ENCODE data around the gene HS6ST1.

HS6ST1 gene

DNA sequence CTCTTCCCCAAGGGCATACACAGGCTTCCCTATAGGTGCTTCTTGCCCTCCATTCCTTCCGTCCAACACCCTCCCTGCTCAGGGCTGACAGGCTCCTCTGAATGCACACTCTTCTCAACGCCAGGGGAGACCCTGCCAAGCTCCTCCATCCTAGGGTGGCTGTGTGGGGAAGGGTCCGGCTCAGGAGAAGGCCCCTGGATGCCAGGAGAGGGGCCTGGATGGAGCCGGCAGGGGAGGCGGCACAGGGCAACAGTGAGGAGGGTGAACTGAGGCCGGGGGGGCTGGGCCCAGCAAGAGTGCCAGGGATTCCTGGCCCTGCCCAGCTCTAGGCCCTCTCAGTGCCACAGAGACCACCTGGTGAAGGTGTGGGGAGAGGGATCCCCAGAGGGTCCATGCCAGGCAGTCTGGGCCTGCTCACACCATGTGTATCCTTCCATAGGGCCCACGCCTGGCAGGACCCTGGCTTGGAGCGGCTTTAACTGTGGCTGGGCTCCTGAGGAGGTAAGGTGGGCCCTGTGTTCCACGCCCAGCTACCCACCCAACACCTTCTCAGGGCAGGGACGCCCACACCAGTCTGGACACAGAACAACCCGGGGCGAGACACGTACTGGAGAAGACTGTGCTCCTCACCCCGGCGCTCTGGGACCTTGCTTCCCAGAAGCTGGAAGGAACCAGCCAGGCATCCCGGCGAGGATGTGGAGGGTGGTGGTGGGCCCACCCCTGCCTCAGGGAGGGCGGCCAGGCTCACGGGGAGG, 26.6 kb downstream of the HS6ST1 start:
- Histone ChIP-seq H4K8ac (ENCODE audit: low read length) (peak overlapping the region; percentile 12), H3K9ac (ENCODE audit: low read length) (no peak overlapping the region), H2BK120ac (ENCODE audit: low read depth, low read length) (peak overlapping the region; percentile 9), H3K23ac (ENCODE audit: low read length in 2 of 2) (peak overlapping the region in 1 of 2 experiments; percentile 23), H3K27me3 (ENCODE audit: control insufficient read depth in 1 of 2, insufficient read depth in 1 of 2, low read length in 2 of 2) (no peaks in the 10 kb centered on the region), H3K14ac (ENCODE audit: low read length in 2 of 2) (peak overlapping the region in 1 of 2 experiments; percentile 86), H3K4me1 (ENCODE audit: control insufficient read depth, insufficient read depth, low read depth, low read length) (peaks cover 32% of the 10 kb centered on the region), H3K4ac (ENCODE audit: low read depth in 1 of 2, low read length in 2 of 2) (no peak overlapping the region), H2BK15ac (ENCODE audit: low read depth, poor library complexity, severe bottlenecking) (peak overlapping the region; percentile 50), H3K9me3 (ENCODE audit: control insufficient read depth, low read length) (no peaks in the 10 kb centered on the region), H3K4me2 (ENCODE audit: low read length, poor library complexity, severe bottlenecking) (no peak overlapping the region), H3K36me3 (ENCODE audit: control insufficient read depth in 1 of 2, insufficient read depth in 2 of 2, low read depth in 1 of 2, low read length in 2 of 2) (peaks cover 0 to 28% of the 10 kb centered on the region in 2 experiments), H2BK5ac (ENCODE audit: low read depth, low read length, poor library complexity, severe bottlenecking) (no peak overlapping the region), H4K91ac (ENCODE audit: low read length) (peak overlapping the region; percentile 53), H3K27ac (ENCODE audit: low read length, poor library complexity, severe bottlenecking) (no peak overlapping the region), H3K4me3 (ENCODE audit: insufficient read depth in 1 of 2, low read depth in 1 of 2, low read length in 2 of 2) (no peak overlapping the region), H2AFZ (ENCODE audit: low read depth, low read length) (no peak overlapping the region), H3K79me1 (replicated peaks; ENCODE audit: low read length, poor library complexity, severe bottlenecking) (peaks cover 46% of the 10 kb centered on the region), H2AK5ac (ENCODE audit: low read length, severe bottlenecking) (peak overlapping the region; percentile 70), H3K18ac (ENCODE audit: low read depth in 1 of 2, low read length in 2 of 2) (peak overlapping the region in 1 of 2 experiments; percentile 37), H2BK12ac (ENCODE audit: low read length in 2 of 2) (peak overlapping the region in 1 of 2 experiments; percentile 68)
- WGBS: 95% methylated on average over 17 of the region's 19 CpGs
- no peak for DNase-seq

DNA sequence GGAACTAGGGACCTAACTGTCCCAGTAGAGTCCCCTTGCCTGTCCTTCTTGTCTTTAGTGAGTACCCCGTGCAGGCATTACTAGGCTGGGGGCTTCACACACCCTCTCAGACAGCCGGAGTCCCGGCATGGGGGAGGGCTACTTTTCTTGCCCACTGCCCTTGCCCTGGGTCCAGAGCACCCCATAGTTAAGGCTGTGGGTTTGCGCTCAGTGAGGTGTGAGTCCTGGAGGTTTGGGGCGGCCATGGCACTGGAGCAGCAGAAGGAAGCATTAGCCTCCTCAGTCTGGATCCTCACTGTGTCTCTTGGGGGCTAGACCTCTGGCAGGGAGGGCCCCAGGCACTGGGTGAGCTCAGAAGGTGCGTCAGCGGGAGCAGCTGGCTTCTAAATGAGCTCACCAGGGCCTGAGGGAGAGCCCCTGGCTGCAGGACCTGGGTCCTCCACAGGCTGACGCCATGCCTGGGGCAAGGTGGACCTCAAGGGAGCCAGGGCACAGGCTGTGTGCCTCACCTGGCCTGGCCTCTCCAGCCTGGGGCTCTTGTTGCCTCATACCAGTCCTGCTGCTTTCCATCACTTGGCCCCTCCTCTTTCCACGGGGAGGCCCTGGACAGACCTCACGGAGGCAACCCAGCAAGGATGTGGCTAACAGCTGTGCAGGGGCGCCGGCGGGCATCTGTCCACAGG, 27.4 kb downstream of the HS6ST1 start:
- peak; percentile 54 for DNase-seq
- Histone ChIP-seq H3K27me3 (ENCODE audit: control insufficient read depth in 1 of 2, insufficient read depth in 1 of 2, low read length in 2 of 2) (no peaks in the 10 kb centered on the region), H3K79me1 (replicated peaks; ENCODE audit: low read length, poor library complexity, severe bottlenecking) (peaks cover 46% of the 10 kb centered on the region), H2BK12ac (ENCODE audit: low read length in 2 of 2) (peak overlapping the region in 1 of 2 experiments; percentile 68), H3K4me2 (ENCODE audit: low read length, poor library complexity, severe bottlenecking) (no peak overlapping the region), H4K8ac (ENCODE audit: low read length) (no peak overlapping the region), H3K27ac (ENCODE audit: low read length, poor library complexity, severe bottlenecking) (no peak overlapping the region), H2AFZ (ENCODE audit: low read depth, low read length) (no peak overlapping the region), H2BK120ac (ENCODE audit: low read depth, low read length) (no peak overlapping the region), H3K4me1 (ENCODE audit: control insufficient read depth, insufficient read depth, low read depth, low read length) (peaks cover 33% of the 10 kb centered on the region), H3K4ac (ENCODE audit: low read depth in 1 of 2, low read length in 2 of 2) (no peak overlapping the region), H3K9me3 (ENCODE audit: control insufficient read depth, low read length) (no peaks in the 10 kb centered on the region), H3K4me3 (ENCODE audit: insufficient read depth in 1 of 2, low read depth in 1 of 2, low read length in 2 of 2) (no peak overlapping the region), H3K23ac (ENCODE audit: low read length in 2 of 2) (no peak overlapping the region), H3K18ac (ENCODE audit: low read depth in 1 of 2, low read length in 2 of 2) (peak overlapping the region in 1 of 2 experiments; percentile 37), H3K36me3 (ENCODE audit: control insufficient read depth in 1 of 2, insufficient read depth in 2 of 2, low read depth in 1 of 2, low read length in 2 of 2) (peaks cover 0 to 29% of the 10 kb centered on the region in 2 experiments), H4K91ac (ENCODE audit: low read length) (no peak overlapping the region), H2BK5ac (ENCODE audit: low read depth, low read length, poor library complexity, severe bottlenecking) (no peak overlapping the region), H2BK15ac (ENCODE audit: low read depth, poor library complexity, severe bottlenecking) (no peak overlapping the region), H2AK5ac (ENCODE audit: low read length, severe bottlenecking) (no peak overlapping the region), H3K9ac (ENCODE audit: low read length) (no peak overlapping the region), H3K14ac (ENCODE audit: low read length in 2 of 2) (peak overlapping the region in 1 of 2 experiments; percentile 69)
- 95% methylated on average over 13 of the region's 13 CpGs for WGBS

DNA sequence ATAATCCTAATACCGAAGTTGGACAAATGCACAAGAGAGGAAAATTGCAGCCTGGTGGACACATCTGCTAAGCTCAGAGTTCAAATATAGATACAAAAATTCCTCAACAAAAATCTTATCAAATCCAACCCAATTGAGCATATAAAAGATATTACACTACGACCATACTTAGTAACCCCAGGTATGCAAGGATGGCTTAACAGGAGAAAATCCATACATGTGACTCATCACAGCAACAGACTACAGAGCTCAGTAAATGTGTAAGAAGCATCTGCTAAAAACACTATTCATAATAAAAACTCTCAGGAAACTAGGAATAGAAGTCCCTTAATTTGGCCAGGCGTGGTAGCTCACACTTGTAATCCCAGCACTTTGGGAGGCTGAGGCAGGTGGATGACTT, 28.3 kb downstream of the HS6ST1 start:
- H3K9ac ChIP-seq (ENCODE audit: low read length): no peak overlapping the region
- H3K18ac ChIP-seq (ENCODE audit: low read depth in 1 of 2, low read length in 2 of 2): no peak overlapping the region
- H3K36me3 ChIP-seq (ENCODE audit: control insufficient read depth in 1 of 2, insufficient read depth in 2 of 2, low read depth in 1 of 2, low read length in 2 of 2): peaks cover 0 to 37% of the 10 kb centered on the region in 2 experiments
- no peak overlapping the region for H3K4me2 ChIP-seq (ENCODE audit: low read length, poor library complexity, severe bottlenecking)
- H2BK12ac ChIP-seq (ENCODE audit: low read length in 2 of 2): no peak overlapping the region
- no peak overlapping the region for H2AK5ac ChIP-seq (ENCODE audit: low read length, severe bottlenecking)
- peaks cover 55% of the 10 kb centered on the region for H3K79me1 ChIP-seq (replicated peaks; ENCODE audit: low read length, poor library complexity, severe bottlenecking)
- no peak overlapping the region for H3K23ac ChIP-seq (ENCODE audit: low read length in 2 of 2)
- H3K27me3 ChIP-seq (ENCODE audit: control insufficient read depth in 1 of 2, insufficient read depth in 1 of 2, low read length in 2 of 2): no peaks in the 10 kb centered on the region
- no peak overlapping the region for H2BK120ac ChIP-seq (ENCODE audit: low read depth, low read length)
- no peak for DNase-seq
- WGBS: 97% methylated on average over 3 of the region's 3 CpGs
- no peak overlapping the region for H3K4me3 ChIP-seq (ENCODE audit: insufficient read depth in 1 of 2, low read depth in 1 of 2, low read length in 2 of 2)
- H3K4ac ChIP-seq (ENCODE audit: low read depth in 1 of 2, low read length in 2 of 2): no peak overlapping the region
- H3K27ac ChIP-seq (ENCODE audit: low read length, poor library complexity, severe bottlenecking): no peak overlapping the region
- H2BK15ac ChIP-seq (ENCODE audit: low read depth, poor library complexity, severe bottlenecking): no peak overlapping the region
- no peak overlapping the region for H3K14ac ChIP-seq (ENCODE audit: low read length in 2 of 2)
- H3K4me1 ChIP-seq (ENCODE audit: control insufficient read depth, insufficient read depth, low read depth, low read length): peaks cover 38% of the 10 kb centered on the region
- H2AFZ ChIP-seq (ENCODE audit: low read depth, low read length): no peak overlapping the region
- H4K91ac ChIP-seq (ENCODE audit: low read length): no peak overlapping the region
- H3K9me3 ChIP-seq (ENCODE audit: control insufficient read depth, low read length): no peaks in the 10 kb centered on the region
- H2BK5ac ChIP-seq (ENCODE audit: low read depth, low read length, poor library complexity, severe bottlenecking): no peak overlapping the region
- H4K8ac ChIP-seq (ENCODE audit: low read length): no peak overlapping the region

DNA sequence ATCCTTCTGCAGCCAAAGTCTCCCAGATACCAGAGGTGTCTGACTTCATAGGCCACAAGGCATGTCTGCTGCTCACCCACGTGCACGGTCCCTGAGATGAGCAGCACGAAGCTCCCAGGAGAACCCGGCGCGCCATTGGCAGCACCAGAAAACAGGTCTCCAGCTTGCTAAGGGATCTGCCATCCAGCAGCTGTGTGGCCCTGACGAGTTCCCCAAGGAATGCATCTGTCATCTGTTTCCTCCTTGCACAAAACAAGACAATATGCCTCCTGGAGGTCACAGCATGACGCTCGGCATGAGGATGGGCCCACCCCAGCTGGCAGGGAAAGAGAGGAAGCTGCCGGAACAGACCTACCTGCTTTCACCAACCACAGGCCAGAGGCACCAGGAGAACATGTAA, 29.2 kb downstream of the HS6ST1 start:
- H3K79me1 ChIP-seq (replicated peaks; ENCODE audit: low read length, poor library complexity, severe bottlenecking): peaks cover 63% of the 10 kb centered on the region
- H3K18ac ChIP-seq (ENCODE audit: low read depth in 1 of 2, low read length in 2 of 2): no peak overlapping the region
- H2AK5ac ChIP-seq (ENCODE audit: low read length, severe bottlenecking): no peak overlapping the region
- H3K9me3 ChIP-seq (ENCODE audit: control insufficient read depth, low read length): no peaks in the 10 kb centered on the region
- no peak overlapping the region for H3K4me3 ChIP-seq (ENCODE audit: insufficient read depth in 1 of 2, low read depth in 1 of 2, low read length in 2 of 2)
- H2BK5ac ChIP-seq (ENCODE audit: low read depth, low read length, poor library complexity, severe bottlenecking): no peak overlapping the region
- no peak overlapping the region for H2AFZ ChIP-seq (ENCODE audit: low read depth, low read length)
- H3K27me3 ChIP-seq (ENCODE audit: control insufficient read depth in 1 of 2, insufficient read depth in 1 of 2, low read length in 2 of 2): no peaks in the 10 kb centered on the region
- H2BK12ac ChIP-seq (ENCODE audit: low read length in 2 of 2): no peak overlapping the region
- no peak overlapping the region for H2BK120ac ChIP-seq (ENCODE audit: low read depth, low read length)
- no peak overlapping the region for H3K9ac ChIP-seq (ENCODE audit: low read length)
- H4K8ac ChIP-seq (ENCODE audit: low read length): no peak overlapping the region
- no peak overlapping the region for H3K14ac ChIP-seq (ENCODE audit: low read length in 2 of 2)
- no peak overlapping the region for H3K4ac ChIP-seq (ENCODE audit: low read depth in 1 of 2, low read length in 2 of 2)
- no peak overlapping the region for H3K23ac ChIP-seq (ENCODE audit: low read length in 2 of 2)
- H3K27ac ChIP-seq (ENCODE audit: low read length, poor library complexity, severe bottlenecking): no peak overlapping the region
- H3K4me1 ChIP-seq (ENCODE audit: control insufficient read depth, insufficient read depth, low read depth, low read length): peaks cover 38% of the 10 kb centered on the region
- no peak overlapping the region for H3K4me2 ChIP-seq (ENCODE audit: low read length, poor library complexity, severe bottlenecking)
- H3K36me3 ChIP-seq (ENCODE audit: control insufficient read depth in 1 of 2, insufficient read depth in 2 of 2, low read depth in 1 of 2, low read length in 2 of 2): peaks cover 0 to 43% of the 10 kb centered on the region in 2 experiments
- 92% methylated on average over 9 of the region's 10 CpGs for WGBS
- no peak for DNase-seq
- no peak overlapping the region for H2BK15ac ChIP-seq (ENCODE audit: low read depth, poor library complexity, severe bottlenecking)
- H4K91ac ChIP-seq (ENCODE audit: low read length): no peak overlapping the region
